NCI-H2029 (cell line): ENCODE measurements around the gene TSPOAP1.

ENCODE experiments used
- DNase-seq: peaks from one replicate; lab custom pipeline; 2025; lab: John Stamatoyannopoulos, UW

Gene TSPOAP1

DNA sequence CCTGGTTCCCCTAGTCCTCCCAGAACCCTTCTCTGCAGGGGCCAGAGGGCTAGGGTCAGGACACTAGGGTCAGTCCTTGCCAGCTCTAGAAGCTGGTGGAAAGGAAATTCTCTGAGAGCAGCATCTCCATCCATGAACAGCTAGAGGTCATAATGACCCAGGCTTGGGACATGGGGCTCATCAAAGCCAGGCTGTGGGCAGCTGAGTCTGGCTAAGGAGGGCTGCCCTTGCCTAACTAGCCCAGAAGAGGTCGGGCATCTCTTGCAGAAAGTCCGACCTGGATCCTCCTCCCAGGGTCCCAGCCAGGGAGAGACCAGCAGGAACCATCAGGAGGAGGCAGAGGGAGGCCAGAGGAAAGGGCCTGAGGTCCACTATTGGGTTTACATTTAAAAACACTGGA is 52.2 kb downstream of the TSPOAP1 start:
- DNase-seq = no peak

DNA sequence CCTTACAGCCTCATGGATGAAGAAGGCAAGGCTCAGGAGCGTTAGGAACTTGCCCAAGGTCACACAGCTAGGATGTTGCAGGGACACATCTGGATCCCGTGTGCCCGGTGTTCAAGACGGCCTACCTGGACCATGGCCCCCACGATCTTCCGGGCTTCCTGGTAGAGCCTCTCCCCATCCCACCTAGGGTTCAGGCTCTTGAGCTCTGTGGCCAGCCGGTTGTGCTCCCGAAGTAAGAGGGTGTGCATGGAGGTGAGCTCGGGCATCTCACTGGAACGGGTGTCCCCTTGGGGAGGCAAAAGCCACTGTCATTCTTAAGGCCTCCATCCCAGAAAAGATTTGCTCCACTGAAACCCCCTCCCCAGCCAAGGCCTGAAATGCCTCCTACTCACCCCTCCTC is 53.2 kb downstream of the TSPOAP1 start:
- no peak for DNase-seq

DNA sequence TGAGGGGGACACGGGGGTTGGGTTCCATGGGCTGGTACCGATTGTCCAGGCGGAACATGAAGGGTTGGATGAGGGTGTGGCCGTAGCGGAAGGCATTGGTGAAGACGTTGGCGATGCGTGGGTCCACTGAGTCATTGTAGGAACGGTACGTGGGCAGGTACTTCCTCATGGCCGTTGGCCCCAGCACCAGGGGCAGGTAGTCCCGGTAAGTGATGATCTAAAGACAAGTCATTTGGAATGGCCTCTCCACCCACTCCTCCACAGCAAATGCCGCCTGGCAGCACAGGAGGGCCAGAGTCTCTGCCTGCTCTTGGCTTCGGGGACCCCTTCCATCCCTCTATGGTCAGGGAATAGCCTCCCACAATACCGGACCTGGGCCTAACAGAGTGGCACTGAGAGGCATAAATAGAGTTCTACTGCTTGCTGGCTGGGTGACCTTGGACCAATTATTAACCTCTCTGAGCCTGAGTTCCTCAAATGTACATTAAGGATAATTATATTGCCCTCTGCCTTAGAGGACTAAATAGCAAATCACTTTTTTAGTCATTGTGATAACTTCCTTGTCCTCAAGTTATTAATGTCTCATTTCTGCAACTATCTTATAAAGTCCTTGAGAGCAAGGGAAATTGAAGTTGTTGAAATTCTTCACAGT is 55.0 kb downstream of the TSPOAP1 start:
- no peak for DNase-seq

DNA sequence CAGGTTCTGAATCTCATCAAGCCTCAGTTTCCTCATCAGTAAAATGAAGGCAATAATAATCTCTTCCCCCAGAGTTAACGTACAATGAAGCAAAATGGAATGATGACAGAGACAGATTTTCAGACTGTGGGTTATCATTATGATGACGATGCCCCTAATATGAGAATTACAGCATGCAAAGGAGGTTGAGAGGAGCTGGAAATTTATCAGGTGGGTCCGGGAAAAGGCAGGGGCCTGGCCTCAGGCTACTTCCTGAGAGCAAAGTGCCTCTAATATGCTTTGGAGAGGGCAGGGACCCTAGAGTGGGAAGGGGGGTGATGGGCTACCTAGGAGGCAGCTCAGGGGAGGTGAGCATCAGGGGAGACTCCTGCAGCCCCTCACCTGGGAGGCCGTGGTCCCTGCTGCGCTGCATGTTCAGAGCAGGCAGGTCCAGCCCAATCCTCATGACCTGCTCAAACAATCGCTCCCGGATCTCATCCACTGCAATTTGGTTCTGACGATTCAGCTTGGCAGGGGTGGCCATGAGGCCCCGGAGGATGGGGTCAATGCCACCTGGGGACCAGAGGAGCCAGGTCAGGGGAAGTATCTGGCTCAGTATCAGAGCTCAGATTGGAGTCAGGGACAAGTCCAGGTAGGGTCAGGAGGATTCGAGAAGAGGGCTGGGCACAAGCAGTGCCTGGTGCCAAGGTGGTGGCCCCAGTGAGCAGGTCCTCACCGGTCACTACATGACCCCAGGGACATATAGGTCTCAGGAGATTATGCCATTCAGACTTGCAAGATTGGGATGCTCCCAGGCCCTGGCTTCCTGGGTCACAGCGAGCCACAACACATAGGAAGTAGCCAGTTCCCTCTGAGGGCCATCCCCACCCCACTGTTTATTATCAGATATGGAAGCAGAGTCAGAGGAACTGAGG is 56.0 kb downstream of the TSPOAP1 start:
- DNase-seq = no peak

DNA sequence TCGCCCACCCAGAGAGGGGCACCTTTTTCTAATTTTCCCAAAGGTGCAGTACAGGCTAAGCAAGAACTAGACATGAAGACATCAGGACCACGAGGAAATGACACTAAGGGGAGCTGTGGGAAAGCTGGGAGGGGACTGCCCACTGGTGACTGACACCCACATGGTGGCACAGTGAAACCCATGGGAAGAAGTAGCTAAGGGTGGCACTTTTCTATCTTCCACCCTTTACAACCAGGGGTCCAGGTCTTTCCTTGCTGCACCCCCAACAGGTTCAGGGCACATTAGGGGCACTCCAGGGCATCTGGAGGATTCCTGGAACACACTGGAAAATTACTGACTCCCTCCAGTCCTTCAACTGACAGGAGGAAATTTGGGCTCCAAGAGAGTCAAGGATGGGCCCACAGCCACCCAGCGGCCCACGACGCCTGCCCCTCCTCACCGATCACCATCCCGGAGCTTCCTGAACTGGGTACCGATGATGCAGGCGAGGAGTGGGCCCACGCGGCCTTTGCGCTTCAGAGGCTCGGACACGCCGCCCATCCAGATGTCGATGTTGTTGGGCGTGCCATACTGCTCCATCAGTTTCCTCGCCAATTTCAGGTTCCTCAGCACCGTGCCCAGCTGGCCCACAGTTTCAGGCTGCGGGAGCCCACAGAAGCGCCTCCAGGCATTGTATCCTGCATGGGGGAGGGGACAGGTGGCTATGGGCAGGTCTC is 57.2 kb downstream of the TSPOAP1 start:
- DNase-seq = no peak

DNA sequence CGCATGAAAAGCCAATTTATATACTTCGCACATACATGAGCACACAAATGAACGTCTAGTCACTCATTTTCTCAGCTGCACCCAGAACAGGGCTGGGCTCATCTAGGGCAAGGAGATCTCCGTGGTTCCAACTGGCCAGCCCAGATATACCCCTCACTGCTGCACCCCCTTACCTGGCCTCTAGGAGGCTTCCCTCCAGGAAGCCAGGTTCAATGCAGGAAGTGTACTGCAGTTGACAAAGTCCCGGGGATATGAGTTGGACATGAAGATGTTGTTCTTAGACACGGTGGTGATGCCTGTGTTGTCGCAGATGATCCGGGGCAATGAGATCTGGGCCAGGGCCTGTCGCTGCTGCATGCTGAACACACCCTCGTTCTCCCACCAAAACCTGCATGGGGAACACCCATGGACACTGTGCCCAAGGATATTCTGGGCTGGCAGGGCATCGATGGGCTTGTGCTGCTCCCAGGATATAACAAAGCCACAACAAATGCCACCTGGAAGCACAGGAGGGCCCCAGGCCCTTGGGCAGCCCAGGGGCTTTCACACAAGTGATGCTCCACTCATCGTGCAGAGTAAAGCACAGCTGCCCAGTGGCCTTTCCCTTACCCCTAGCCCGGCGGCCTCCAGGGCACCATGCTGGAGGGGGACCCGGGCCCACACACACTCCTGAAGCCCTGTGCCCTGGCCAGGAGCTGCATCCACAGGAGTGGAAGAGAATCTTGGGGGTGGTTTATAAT is 57.9 kb downstream of the TSPOAP1 start:
- DNase-seq = no peak

DNA sequence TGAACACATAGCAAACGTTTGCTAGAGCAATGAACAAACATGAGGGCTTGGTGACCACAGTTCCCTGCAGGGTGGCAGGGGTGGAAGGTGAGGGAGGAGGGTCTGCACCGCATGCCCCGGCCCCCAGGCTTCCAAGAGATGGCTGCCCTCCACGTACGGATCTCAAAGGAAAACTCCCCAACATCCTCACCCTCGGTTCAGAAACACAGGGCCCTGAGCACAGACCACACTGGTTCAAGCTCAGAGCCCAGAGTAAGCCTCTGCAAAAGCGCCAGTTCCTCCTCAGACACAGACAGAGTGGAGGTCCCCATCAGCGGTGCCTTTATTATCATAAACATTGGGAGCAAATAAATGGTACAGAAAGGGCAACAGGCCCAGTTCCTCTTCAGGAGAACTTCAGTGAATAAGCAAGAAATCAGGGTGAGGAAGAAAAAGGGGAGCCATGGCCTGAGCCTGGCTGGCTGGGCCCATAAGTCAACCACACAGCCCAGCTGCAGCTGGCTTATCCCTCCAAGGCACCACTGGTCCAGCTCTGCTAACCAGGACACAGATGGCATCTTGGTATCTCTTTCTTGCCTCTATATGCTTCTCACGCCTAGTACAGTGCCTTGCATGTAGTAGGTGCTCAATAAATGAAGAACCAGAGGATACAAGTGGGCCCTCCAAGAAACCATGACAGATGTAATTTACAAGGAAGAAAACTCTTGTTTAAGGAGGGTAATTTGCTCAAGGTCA is 58.9 kb downstream of the TSPOAP1 start:
- DNase-seq = no peak

DNA sequence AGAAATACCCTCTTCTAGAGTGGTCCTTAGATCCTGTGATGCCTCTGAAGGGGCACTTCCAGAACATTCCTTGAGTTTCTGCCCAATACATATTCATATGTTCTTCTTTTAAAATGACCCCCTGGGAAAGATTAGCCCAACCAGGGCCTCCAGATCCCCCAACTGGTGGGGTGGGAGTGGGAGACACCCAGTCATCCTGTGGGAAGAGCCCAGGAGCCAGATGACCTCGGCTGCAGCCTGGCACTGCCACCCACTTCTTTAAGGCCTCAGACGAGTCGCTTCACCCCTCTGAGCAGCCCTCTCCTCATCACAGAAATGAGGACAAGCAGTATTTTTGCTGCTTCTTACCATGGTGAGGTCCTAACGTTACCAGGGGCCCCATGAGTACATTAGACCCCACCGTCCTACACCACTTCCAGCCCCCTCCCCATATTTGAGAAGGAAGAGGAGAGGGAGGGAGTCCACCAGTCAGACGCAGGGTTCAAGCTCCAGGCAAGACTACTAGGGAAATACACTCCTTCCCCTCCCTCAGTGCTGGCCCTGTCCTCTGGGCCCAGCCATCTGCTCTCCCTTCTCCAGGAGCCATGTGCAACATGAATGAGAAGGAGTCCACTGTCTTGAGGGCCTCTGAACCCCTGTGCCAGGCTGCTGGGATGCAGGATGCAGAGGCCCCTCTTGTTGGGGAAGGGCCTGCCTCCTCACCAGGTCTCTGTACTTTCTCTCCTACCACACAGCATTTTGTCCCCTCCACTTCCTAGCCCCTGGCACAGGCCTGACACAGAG is 59.6 kb downstream of the TSPOAP1 start:
- no peak for DNase-seq

DNA sequence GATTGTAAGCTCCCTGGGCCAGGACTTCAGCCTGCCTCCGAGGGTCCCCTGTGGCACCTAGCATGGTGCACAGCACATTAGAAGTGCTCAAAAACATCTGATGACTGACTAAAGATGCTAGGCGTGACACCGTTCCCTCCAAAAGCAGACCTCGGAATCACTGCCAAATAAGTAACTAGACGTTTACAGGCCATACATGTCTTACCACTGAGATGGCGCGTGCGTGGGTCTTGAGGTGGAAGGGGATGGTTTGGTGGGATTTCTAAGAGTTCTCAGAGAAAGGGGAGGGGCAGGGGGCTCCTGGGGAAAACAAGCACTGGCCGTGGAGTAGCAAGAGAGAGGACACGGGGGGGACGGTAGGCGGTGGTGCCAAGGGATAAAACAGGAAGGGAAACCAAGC is 60.3 kb downstream of the TSPOAP1 start:
- no peak for DNase-seq

DNA sequence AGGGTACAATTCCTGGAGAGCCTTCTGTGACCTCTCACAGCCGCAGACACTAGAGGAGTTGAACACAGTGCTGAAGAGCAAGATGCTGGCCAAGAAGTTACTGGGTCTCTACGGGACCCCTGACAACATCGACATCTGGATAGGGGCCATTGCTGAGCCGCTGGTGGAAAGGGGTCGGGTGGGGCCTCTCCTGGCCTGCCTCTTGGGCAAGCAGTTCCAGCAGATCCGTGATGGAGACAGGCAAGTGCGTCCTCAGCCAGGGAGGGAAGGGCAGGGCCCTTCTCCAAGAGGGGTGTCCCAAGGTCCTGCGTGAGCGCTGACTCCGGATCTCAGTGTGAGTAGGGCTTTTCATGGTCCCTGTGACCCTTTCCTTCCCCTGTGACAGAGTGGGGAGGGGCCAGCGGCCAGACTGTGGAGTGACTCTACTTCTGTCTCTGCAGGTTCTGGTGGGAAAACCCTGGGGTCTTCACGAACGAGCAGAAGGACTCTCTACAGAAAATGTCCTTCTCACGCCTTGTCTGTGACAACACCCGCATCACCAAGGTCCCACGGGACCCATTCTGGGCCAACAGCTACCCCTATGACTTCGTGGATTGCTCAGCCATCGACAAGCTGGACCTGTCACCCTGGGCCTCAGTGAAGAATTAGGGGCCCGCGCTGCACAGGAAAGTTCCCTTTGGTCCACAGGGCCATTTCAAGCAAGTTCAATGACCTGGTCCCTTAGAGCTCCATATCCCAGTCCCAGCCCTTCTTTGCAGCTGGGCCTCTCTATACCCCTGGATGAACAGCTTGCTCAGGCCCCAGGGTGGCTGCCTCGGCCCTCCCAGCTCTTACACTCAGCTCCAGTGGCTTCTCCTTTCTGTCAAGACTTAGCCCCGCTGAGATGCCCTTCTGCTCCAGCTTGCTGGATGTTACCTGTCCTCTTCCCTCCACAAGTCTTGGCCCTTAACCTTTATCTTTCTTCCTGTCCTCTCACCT is 61.0 kb downstream of the TSPOAP1 start:
- DNase-seq = no peak

DNA sequence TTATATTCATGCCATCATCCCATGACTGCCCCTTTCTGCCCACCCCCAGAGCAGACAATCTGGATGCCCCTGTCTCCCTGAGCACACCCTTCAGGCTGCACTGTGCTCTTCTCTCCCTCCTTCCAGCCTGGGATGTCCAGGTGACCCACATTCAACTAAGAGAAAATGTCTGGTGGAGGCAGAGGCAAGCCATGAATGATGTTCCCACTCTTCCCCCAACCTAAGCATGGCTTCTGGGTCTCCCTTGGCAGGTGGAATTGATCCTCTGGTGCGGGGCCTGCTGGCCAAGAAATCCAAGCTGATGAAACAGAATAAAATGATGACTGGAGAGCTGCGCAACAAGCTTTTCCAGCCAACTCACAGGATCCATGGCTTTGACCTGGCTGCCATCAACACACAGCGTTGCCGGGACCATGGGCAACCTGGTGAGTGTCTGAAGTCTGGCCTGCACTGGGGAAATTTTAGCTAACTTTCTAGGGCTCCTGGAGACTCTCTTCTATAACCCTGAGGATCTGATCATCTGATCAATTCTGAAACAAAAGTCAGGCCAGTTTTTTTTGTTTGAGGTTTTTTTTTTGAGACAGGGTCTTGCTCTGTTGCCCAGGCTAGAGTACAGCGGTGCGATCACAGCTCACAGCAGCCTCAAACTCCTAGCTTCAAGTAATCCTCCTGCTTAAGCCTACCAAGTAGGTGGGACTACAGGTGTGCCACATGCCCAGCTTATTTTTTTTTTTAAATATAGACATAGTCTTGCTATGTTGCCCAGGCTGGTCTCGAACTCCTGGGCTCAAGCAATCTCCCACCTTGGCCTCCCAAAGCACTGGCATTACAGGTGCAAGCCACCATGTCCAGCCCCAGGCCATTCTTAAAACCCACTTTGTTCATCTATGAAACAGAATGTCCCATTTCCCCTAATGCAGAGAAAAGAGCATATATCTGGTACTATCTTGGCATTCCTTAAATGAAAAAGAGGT is 62.4 kb downstream of the TSPOAP1 start:
- no peak for DNase-seq

DNA sequence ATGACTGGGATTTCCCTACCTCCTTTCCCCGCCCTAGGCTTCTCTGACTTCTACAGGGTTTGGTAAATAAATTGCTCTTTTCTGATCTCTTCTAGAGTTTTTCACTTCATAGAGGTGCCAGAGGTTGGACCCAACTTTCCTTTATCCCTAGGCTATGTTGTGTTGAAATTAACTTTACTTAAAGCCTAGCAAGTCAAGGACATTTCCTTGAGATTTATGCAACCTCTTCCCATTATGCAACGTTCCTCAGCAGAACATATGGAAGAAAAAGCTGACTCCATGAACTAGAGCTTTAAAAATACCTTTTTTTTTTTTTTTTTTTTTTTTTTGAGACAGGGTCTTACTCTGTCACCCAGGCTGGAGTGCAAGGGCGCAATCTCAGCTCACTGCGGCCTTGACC is 63.3 kb downstream of the TSPOAP1 start:
- no peak for DNase-seq

DNA sequence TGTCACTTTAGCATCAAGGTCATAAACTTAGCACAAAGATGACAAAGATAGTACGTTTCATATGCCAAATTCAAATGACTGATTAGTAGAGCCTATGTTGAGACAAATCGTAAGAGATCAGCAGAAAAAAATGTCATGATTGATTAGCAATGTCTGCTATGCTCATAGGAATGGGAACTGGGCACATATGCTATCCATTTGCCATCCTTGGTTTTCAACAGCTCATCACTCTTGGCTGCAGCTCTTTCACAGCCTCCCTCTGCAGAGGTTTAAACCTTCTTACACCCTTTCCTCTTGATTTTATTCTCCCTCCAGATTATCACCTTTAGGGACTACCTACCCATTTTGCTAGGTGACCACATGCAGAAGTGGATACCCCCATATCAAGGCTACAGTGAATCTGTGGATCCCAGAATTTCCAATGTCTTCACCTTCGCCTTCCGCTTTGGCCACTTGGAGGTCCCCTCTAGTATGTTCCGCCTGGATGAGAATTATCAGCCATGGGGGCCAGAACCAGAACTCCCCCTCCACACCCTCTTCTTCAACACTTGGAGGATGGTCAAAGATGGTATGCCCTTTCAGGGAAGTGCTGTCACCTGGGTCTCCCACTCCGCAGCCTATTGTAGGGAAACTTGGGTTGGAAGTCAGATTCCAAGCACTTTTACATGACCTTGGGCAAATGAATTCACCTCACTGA is 64.0 kb downstream of the TSPOAP1 start:
- DNase-seq = no peak

DNA sequence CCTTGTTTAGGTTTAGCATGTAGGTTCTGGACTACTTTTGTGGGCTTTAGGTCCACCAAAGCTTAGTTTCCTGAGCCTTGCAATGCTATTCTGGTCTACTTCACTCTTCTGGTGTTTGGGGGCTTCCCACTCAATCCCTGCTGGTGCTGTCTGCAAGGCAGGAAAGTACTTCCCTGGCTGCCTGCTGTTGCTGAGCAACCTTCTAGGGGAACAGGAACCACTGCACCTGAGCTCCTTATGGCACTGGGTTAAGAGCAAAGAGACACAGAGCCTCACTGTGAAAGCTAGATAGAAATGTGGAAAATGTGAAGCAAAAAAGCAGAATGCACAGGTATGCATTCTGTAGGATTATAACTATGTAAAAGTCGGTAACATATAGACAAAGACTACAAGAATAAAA is 64.8 kb downstream of the TSPOAP1 start:
- DNase-seq = no peak

DNA sequence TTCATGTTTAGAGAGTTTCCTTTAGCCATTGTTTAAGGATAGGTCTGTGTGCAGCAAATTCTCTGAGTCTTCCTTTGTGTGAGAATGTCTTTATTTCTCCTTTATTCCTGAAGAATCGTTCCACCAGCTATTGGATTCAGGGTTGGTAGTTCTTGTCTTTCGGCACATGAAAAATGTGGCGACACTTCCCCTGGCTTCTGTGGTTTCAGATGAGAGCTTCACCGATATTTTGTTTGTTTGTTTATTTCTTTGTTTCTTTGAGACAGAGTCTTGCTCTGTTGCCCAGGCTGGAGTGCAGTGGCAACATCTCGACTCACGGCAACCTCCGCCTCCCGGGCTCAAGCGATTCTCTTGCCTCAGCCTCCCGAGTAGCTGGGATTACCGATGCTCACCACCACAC is 66.4 kb downstream of the TSPOAP1 start:
- DNase-seq = no peak

DNA sequence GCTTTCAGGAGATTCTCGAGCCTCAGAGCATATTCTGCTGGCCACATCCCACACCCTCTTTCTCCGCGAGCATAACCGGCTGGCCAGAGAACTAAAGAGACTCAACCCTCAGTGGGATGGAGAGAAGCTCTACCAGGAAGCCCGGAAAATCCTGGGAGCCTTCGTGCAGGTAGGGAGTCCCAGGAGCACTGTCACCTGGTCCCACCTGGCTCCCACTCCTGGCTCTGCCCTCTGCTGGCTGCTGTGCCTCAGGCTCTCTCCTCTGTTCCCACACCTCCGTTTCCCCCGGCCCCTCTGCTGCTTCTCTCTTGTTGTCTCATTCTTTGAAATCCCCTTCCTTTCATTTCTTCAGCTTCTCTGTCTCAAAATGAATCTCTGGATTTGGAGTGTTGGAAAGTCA is 73.8 kb downstream of the TSPOAP1 start:
- DNase-seq = no peak

DNA sequence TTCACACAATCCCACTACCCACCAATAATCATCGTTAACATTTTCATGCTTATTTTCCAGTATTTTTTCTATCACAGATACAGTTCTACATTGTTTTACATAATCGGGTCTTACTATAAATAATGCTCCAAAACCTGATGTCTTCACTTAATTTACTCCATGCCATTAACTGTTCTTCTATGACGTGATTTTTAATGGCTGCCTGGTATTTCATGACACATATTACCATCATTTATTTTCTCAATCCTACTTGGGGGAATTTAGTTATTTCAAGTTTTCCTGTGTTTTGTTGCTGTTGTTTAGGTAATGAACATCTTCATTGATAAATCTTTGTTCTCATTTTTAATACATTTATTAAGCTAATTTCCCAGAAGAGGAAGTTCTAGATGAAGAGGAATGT is 75.5 kb downstream of the TSPOAP1 start:
- DNase-seq = no peak

DNA sequence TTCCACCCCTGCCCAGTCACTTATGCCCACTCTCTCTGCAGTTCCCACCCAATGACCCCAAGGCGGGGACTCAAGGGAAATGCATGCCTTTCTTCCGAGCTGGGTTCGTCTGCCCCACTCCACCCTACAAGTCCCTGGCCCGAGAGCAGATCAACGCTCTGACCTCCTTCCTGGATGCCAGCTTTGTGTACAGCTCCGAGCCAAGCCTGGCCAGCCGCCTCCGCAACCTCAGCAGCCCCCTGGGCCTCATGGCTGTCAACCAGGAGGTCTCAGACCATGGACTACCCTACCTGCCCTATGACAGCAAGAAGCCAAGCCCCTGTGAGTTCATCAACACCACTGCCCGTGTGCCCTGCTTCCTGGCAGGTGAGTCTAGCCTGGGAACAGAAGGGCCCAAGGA is 76.5 kb downstream of the TSPOAP1 start:
- DNase-seq = no peak
